IPS DF 4.7 (cell line): Measurements from ENCODE around the gene WNK1.
A peak's percentile ranks its signal among the peaks of the same experiment; 100 is the strongest.
"Not testable (repeated sequence)": the region's sequence is repeated elsewhere in the genome, so short reads cannot be mapped to it uniquely, and the experiment has no call there.

ENCODE experiments used
- DNase-seq: peaks from one replicate; pipeline ENCODE4 v3.0.0-alpha.2; 2013; ENCODE audit warnings: low spot score; ENCODE audit errors: extremely low read depth

WNK1 gene

GRCh38 chr12:740921-741320 is 11.5 kb upstream of the WNK1 start:
- DNase-seq: no peak

GRCh38 chr12:749751-750270 is 2.6 kb upstream of the WNK1 start:
- DNase-seq: no peak

- DNase-seq: no peak
Measured at GRCh38 chr12:750366-751191, 1.8 kb upstream of the WNK1 start.

GRCh38 chr12:751192-751998 is 984 bp upstream of the WNK1 start:
- peak; percentile 98 for DNase-seq

- no peak for DNase-seq
Measured at GRCh38 chr12:752695-753610, 574 bp downstream of the WNK1 start.

GRCh38 chr12:753611-754472 is 1.5 kb downstream of the WNK1 start:
- no peak for DNase-seq

GRCh38 chr12:754473-754820 is 2.1 kb downstream of the WNK1 start:
- no peak for DNase-seq

- no peak for DNase-seq
Measured at GRCh38 chr12:754851-755562, 2.6 kb downstream of the WNK1 start.

GRCh38 chr12:759628-760027 is 7.2 kb downstream of the WNK1 start:
- no peak for DNase-seq

GRCh38 chr12:761256-761655 is 8.9 kb downstream of the WNK1 start:
- DNase-seq: no peak

GRCh38 chr12:765840-766239 is 13.5 kb downstream of the WNK1 start:
- DNase-seq: no peak

- DNase-seq: no peak
Measured at GRCh38 chr12:768434-768833, 16.1 kb downstream of the WNK1 start.

GRCh38 chr12:770479-770878 is 18.1 kb downstream of the WNK1 start:
- DNase-seq: no peak

GRCh38 chr12:772056-772697 is 19.8 kb downstream of the WNK1 start:
- DNase-seq: no peak

- no peak for DNase-seq
Measured at GRCh38 chr12:774051-774614, 21.8 kb downstream of the WNK1 start.

GRCh38 chr12:775973-776771 is 23.8 kb downstream of the WNK1 start:
- DNase-seq: not testable (repeated sequence)

- DNase-seq: not testable (repeated sequence)
Measured at GRCh38 chr12:776772-777373, 24.5 kb downstream of the WNK1 start.

- DNase-seq: no peak
Measured at GRCh38 chr12:777550-778047, 25.2 kb downstream of the WNK1 start.
